ENCODE results near the gene CYBA. TPM values are rescaled to one million over a fixed set of nuclear protein-coding genes. Genes with fewer than 3 reads are reported as not detected.

Gene CYBA
- total RNA-seq, 1 donor from 2014 or later, result 51.8 TPM

- H3K4me1 Mint-ChIP-seq (ENCODE audit: unreplicated experiment), result peaks cover 8% of the 10 kb centered on the region
- DNase-seq (ENCODE audit: extremely low spot score, unreplicated experiment), result no peak
- H3K27ac Mint-ChIP-seq (ENCODE audit: unreplicated experiment), result no peak overlapping the region
- H3K9me3 Mint-ChIP-seq (ENCODE audit: unreplicated experiment), result no peaks in the 10 kb centered on the region
- TF ChIP-seq CTCF (IDR thresholded peaks at IDR 0.05), result no peak
- H3K4me3 Mint-ChIP-seq (ENCODE audit: unreplicated experiment), result no peak overlapping the region
- peaks cover 19% of the 10 kb centered on the region for H3K36me3 Mint-ChIP-seq (ENCODE audit: unreplicated experiment)
- H3K27me3 Mint-ChIP-seq (ENCODE audit: unreplicated experiment), result no peaks in the 10 kb centered on the region
Measured at GRCh38 chr16:88631920-88632586, 18.8 kb downstream of the CYBA start.

GRCh38 chr16:88631384-88631783 is 19.5 kb downstream of the CYBA start:
- no peak for DNase-seq (ENCODE audit: extremely low spot score, unreplicated experiment)
- H3K4me1 Mint-ChIP-seq (ENCODE audit: unreplicated experiment), result peaks cover 8% of the 10 kb centered on the region
- no peaks in the 10 kb centered on the region for H3K27me3 Mint-ChIP-seq (ENCODE audit: unreplicated experiment)
- peaks cover 20% of the 10 kb centered on the region for H3K36me3 Mint-ChIP-seq (ENCODE audit: unreplicated experiment)
- no peak for TF ChIP-seq CTCF (IDR thresholded peaks at IDR 0.05)
- no peaks in the 10 kb centered on the region for H3K9me3 Mint-ChIP-seq (ENCODE audit: unreplicated experiment)
- H3K27ac Mint-ChIP-seq (ENCODE audit: unreplicated experiment), result no peak overlapping the region
- no peak overlapping the region for H3K4me3 Mint-ChIP-seq (ENCODE audit: unreplicated experiment)

- Mint-ChIP-seq H3K27ac (ENCODE audit: unreplicated experiment) (no peak overlapping the region), H3K27me3 (ENCODE audit: unreplicated experiment) (no peaks in the 10 kb centered on the region), H3K4me3 (ENCODE audit: unreplicated experiment) (no peak overlapping the region), H3K4me1 (ENCODE audit: unreplicated experiment) (peaks cover 8% of the 10 kb centered on the region), H3K9me3 (ENCODE audit: unreplicated experiment) (no peaks in the 10 kb centered on the region), H3K36me3 (ENCODE audit: unreplicated experiment) (peaks cover 24% of the 10 kb centered on the region)
- TF ChIP-seq CTCF (IDR thresholded peaks at IDR 0.05), result no peak
- no peak for DNase-seq (ENCODE audit: extremely low spot score, unreplicated experiment)
Measured at GRCh38 chr16:88630941-88631340, 19.9 kb downstream of the CYBA start.

GRCh38 chr16:88630433-88630832 is 20.4 kb downstream of the CYBA start:
- peaks cover 8% of the 10 kb centered on the region for H3K4me1 Mint-ChIP-seq (ENCODE audit: unreplicated experiment)
- no peak overlapping the region for H3K4me3 Mint-ChIP-seq (ENCODE audit: unreplicated experiment)
- H3K36me3 Mint-ChIP-seq (ENCODE audit: unreplicated experiment), result peaks cover 24% of the 10 kb centered on the region
- TF ChIP-seq CTCF (IDR thresholded peaks at IDR 0.05), result no peak
- H3K27ac Mint-ChIP-seq (ENCODE audit: unreplicated experiment), result no peak overlapping the region
- no peaks in the 10 kb centered on the region for H3K9me3 Mint-ChIP-seq (ENCODE audit: unreplicated experiment)
- no peak for DNase-seq (ENCODE audit: extremely low spot score, unreplicated experiment)
- H3K27me3 Mint-ChIP-seq (ENCODE audit: unreplicated experiment), result no peaks in the 10 kb centered on the region

GRCh38 chr16:88629835-88630234 is 21.0 kb downstream of the CYBA start:
- H3K9me3 Mint-ChIP-seq (ENCODE audit: unreplicated experiment), result no peaks in the 10 kb centered on the region
- no peak overlapping the region for H3K4me3 Mint-ChIP-seq (ENCODE audit: unreplicated experiment)

More at GRCh38 chr16:88629835-88630234, 21.0 kb downstream of the CYBA start:
- no peak for TF ChIP-seq CTCF (IDR thresholded peaks at IDR 0.05)
- H3K36me3 Mint-ChIP-seq (ENCODE audit: unreplicated experiment), result peaks cover 24% of the 10 kb centered on the region
- H3K27ac Mint-ChIP-seq (ENCODE audit: unreplicated experiment), result no peak overlapping the region
- peaks cover 4% of the 10 kb centered on the region for H3K4me1 Mint-ChIP-seq (ENCODE audit: unreplicated experiment)
- DNase-seq (ENCODE audit: extremely low spot score, unreplicated experiment), result no peak
- H3K27me3 Mint-ChIP-seq (ENCODE audit: unreplicated experiment), result no peaks in the 10 kb centered on the region

Measured in osteocyte (in vitro differentiated cells).